Psoas muscle (tissue), 8 donors: ENCODE data around the gene GLT6D1. TPM values are rescaled to one million over a fixed set of nuclear protein-coding genes. Genes with fewer than 3 reads are reported as not detected.

Source experiments
- ATAC-seq, 4 donors: fragments of 200-7000 bp; cut with Tn5 transposase; one replicate each; pipeline ENCODE4 v1.9.1; 2020; ENCODE audit warnings: moderate library complexity in 3 of 4, mild to moderate bottlenecking in 2 of 4
- DNase-seq, 2 donors: peaks; one replicate each; pipeline ENCODE4 v3.0.0-alpha.2; 2020
- H3K27ac ChIP-seq: fragments of 200-600 bp; one replicate; pipeline ENCODE4 v1.8.0; 2022
- H3K27me3 ChIP-seq, 3 donors: fragments of 200-600 bp in 1 of 3; one replicate each; pipeline versions ENCODE4 v1.6.1 to v1.8.0; 2013 to 2022; ENCODE audit warnings: low read length in 2 of 3, mild to moderate bottlenecking in 2 of 3, moderate library complexity in 1 of 3; ENCODE audit not compliant: insufficient read depth in 3 of 3
- H3K36me3 ChIP-seq, 2 donors: fragments of 200-600 bp in 1 of 2; one replicate each; pipeline versions ENCODE4 v1.6.1 to v1.8.0; 2013 to 2022; ENCODE audit warnings: low read depth in 1 of 2, mild to moderate bottlenecking in 1 of 2, moderate library complexity in 1 of 2; ENCODE audit not compliant: insufficient read depth in 1 of 2
- H3K4me1 ChIP-seq: fragments of 200-600 bp; one replicate; pipeline ENCODE4 v1.8.0; 2022
- H3K4me3 ChIP-seq: fragments of 200-600 bp; one replicate; pipeline ENCODE4 v1.8.0; 2022; ENCODE audit warnings: mild to moderate bottlenecking
- H3K9me3 ChIP-seq: fragments of 200-600 bp; one replicate; pipeline ENCODE4 v1.8.0; 2022
- WGBS, 3 donors: extraction: QIAGEN DNeasy Blood & Tissue Kit; methylation state at CpG; one replicate each; pipeline versions ENCODE4 v1.1.6 to v1.1.7; 2013; 5-methylcytosine and 5-hydroxymethylcytosine counted together
- intact Hi-C, 2 donors: fragments of 100-400 bp; cut with DNase I; formaldehyde crosslinking; loops; one replicate each; pipeline versions ENCODE4 v1.11.0 to v1.14.2; 2022
- long read RNA-seq, 2 donors: library from polyadenylated mRNA; unstranded; transcript quantifications; one replicate each; pipeline ENCODE4 v2.0.0, GENCODE V29; 2021
- polyA plus RNA-seq, 3 donors: library from polyadenylated mRNA; stranded (reverse); fragments of 200-250 nt; gene quantifications; one replicate each; pipeline ENCODE4 v1.2.3, GENCODE V29; 2013
- total RNA-seq, 4 donors: library from RNA; stranded (reverse); fragmentation: NEBNext Ultra II Directional in 2 of 4; extraction: Animal tissue kit (Norgen Biotek cat#: 25700) in 2 of 4; gene quantifications; one replicate each; pipeline versions ENCODE4 v1.2.1 to v1.2.4, GENCODE V29; 2021 to 2023
- TF ChIP-seq, protein P1 (sequence below): fragments of 200-600 bp; IDR thresholded peaks from one replicate; pipeline ENCODE4 v1.8.0; 2022; ENCODE audit warnings: antibody characterized with exemption
- donor health status: healthy with polysubstance abuse.
- donor health status: DM: no; HTN: no; CAD: no; lungs with moderate emphysema.
- donor health status: Bipolar disorder and iron deficiency.
- donor health status: healthy.
- donor health status: DM: yes; HTN: yes; CAD: no.
- donor health status: DM: no; HTN: no; CAD: no.
- donor health status: DM: no; HTN: no; CAD: no.
- donor health status: DM: yes; HTN: yes; CAD: no.

GLT6D1 gene
- total RNA-seq (not detected), polyA plus RNA-seq (not detected)
- long read RNA-seq, donor 1: 0 reads
- long read RNA-seq, donor 2: 0 reads

DNA sequence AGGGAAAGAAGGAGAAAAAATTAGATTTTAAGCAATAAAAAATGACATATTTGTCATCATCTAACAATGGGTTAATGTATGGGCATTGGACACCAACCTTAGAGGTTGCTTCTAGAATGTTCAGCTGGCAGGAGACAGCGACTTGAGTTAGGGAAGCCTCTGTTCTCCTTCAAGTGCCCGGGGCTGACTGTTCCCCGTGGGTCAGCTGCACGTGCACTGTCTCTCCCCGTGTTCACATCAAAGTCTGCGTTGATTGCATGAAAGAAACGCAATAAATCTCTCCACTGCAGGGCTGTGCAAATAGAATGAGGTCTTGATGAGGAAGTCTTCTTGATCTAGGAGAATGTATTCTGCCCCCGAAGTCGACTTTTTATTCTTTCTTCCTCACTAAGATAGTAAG lies at the start of gene GLT6D1:
Gene GLT6D1 (minus strand): TSS at position 345 of the 400 bp plus-strand sequence. CDS start 353 bp downstream, outside the sequence.
- Histone ChIP-seq H3K36me3 (no peaks in the 10 kb centered on the region), H3K4me3 (no peak within 1 kb of the TSS), H3K4me1 (no peaks in the 10 kb centered on the region), H3K27me3 (peaks cover 6 to 52% (median 8%) of the 10 kb centered on the region in 3 donors), H3K9me3 (no peaks in the 10 kb centered on the region), H3K27ac (no peak within 1 kb of the TSS)
- TF ChIP-seq, protein P1, sequence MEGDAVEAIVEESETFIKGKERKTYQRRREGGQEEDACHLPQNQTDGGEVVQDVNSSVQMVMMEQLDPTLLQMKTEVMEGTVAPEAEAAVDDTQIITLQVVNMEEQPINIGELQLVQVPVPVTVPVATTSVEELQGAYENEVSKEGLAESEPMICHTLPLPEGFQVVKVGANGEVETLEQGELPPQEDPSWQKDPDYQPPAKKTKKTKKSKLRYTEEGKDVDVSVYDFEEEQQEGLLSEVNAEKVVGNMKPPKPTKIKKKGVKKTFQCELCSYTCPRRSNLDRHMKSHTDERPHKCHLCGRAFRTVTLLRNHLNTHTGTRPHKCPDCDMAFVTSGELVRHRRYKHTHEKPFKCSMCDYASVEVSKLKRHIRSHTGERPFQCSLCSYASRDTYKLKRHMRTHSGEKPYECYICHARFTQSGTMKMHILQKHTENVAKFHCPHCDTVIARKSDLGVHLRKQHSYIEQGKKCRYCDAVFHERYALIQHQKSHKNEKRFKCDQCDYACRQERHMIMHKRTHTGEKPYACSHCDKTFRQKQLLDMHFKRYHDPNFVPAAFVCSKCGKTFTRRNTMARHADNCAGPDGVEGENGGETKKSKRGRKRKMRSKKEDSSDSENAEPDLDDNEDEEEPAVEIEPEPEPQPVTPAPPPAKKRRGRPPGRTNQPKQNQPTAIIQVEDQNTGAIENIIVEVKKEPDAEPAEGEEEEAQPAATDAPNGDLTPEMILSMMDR: no peak
- intact Hi-C loops: no loop called here
- DNase-seq (no peak), ATAC-seq (no peak)
- 48 to 56% (median 55%) methylated on average over 9 of the region's 9 CpGs for WGBS, 3 donors

- ATAC-seq (no peak), DNase-seq (no peak)
- Histone ChIP-seq H3K4me3 (no peak overlapping the region), H3K27me3 (peaks cover 0 to 13% (median 4%) of the 10 kb centered on the region in 3 donors), H3K9me3 (no peaks in the 10 kb centered on the region), H3K27ac (no peak overlapping the region), H3K4me1 (no peaks in the 10 kb centered on the region), H3K36me3 (no peaks in the 10 kb centered on the region)
- intact Hi-C loops: no loop called here
- WGBS, 3 donors: 70 to 75% (median 72%) methylated on average over 8 to 10 of the region's 10 CpGs
- TF ChIP-seq, protein P1: no peak
Measured at GRCh38 chr9:135689011-135689410, 49.7 kb upstream of the GLT6D1 start.

- H3K27me3 ChIP-seq: peaks cover 0 to 25% (median 9%) of the 10 kb centered on the region in 3 donors
- H3K4me3 ChIP-seq: no peak overlapping the region
- no peaks in the 10 kb centered on the region for H3K36me3 ChIP-seq
- TF ChIP-seq, protein P1: no peak
- ATAC-seq (no peak), DNase-seq (no peak)
- 84 to 92% (median 89%) methylated on average over 15 of the region's 15 CpGs for WGBS, 3 donors
- no peak overlapping the region for H3K27ac ChIP-seq
- H3K4me1 ChIP-seq: no peaks in the 10 kb centered on the region
- intact Hi-C loops: no loop called here
- H3K9me3 ChIP-seq: no peaks in the 10 kb centered on the region
Measured at GRCh38 chr9:135687216-135687615, 47.9 kb upstream of the GLT6D1 start.

DNA sequence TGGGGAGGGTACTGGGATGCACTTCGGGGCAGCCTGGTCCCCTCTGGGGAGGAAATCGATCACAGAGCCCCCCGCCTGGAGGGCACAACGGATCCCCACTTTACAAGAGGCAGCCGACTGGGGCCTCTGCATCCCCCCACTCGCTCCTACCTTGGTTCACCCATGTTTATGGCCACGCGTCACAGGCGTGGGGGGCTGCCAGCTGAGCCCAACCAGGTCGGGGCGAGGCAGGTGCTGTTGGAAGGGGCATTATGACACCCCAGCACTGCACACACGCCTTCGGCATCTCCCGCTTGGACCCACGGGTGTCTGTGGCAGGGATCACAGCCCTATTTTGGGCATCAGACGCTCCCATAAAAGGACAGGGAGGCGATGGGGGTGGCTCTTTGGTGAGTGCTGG lies 45.4 kb upstream of the GLT6D1 start:
- Histone ChIP-seq H3K27me3 (peaks cover 0 to 31% (median 8%) of the 10 kb centered on the region in 3 donors), H3K4me1 (no peaks in the 10 kb centered on the region), H3K36me3 (no peaks in the 10 kb centered on the region), H3K27ac (no peak overlapping the region), H3K9me3 (no peaks in the 10 kb centered on the region), H3K4me3 (no peak overlapping the region)
- WGBS, 3 donors: 74 to 81% (median 79%) methylated on average over 17 of the region's 17 CpGs
- ATAC-seq: no peak
- intact Hi-C loops: no loop called here
- TF ChIP-seq, protein P1: no peak
- no peak for DNase-seq
